CD4-positive, alpha-beta T cell treated with Interleukin-12 subunit alpha and Interleukin-12 subunit beta, for 1 hour (primary cell): ENCODE results near the gene SPACA7.

Experiments
- DNase-seq: peaks from one replicate; pipeline ENCODE4 v3.0.0-alpha.2; 2020

The SPACA7 gene, protein sequence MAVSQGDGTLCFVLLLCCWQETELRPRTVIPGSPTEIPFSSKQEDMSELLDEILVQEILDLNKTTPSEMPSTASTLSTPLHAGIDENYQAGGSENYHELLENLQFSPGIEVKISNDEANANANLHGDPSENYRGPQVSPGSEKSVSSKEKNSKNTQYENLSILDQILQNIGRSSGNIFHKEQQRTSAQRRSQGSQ

GRCh38 chr13:112376050-112376681 lies at the start of gene SPACA7:
TSS of gene SPACA7 (plus strand) at chr13:112376355. CDS start at chr13:112376386, 31 bp downstream.
- no peak for DNase-seq

DNA sequence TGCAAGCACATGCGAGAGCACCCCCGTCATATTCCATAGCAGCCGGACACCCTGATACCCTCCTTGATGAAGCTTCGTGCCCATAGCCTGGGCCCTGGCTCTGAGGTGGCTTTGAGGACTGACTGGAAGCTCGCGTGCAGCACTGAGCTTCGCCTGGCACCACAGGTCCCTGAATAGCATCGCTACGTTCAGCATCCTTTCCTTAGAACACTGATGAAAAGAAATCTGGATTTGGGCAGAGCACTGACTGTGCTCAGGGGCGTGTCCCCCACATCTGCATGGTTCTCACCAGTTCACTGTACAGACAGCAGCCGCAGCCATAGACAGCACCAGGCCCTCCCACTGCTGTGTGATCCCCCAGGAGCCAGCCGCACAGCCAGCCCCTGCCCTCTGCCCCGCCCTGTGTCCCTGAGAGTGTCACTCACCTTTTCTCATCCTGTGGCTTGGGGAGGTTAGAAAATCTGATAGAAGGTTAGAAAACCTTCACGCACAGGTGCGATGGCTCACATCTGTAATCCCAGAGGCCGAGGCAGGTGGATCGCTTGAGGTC lies 49.3 kb upstream of the SPACA7 start:
- DNase-seq = no peak

GRCh38 chr13:112328936-112329335 lies 47.2 kb upstream of the SPACA7 start:
- no peak for DNase-seq

DNA sequence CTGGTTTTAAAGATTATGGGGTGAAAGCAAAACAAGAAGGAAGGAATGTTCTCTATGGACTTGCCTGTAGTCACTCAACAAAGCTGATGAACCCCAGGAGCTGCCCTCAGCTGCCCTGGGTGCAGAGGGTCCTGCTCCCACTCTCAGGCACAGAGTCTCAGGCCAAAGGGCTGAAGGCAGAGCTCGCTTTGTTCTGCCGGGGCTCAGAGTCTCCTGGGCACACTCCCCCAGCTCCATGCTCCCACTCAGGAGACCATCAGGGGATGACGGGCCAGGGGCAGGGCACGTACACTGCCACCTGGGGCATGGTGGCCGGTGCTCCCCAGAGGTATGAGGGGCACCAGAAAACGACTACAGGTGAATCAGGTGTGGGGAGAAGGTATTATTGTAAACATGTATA lies 46.8 kb upstream of the SPACA7 start:
- no peak for DNase-seq

DNA sequence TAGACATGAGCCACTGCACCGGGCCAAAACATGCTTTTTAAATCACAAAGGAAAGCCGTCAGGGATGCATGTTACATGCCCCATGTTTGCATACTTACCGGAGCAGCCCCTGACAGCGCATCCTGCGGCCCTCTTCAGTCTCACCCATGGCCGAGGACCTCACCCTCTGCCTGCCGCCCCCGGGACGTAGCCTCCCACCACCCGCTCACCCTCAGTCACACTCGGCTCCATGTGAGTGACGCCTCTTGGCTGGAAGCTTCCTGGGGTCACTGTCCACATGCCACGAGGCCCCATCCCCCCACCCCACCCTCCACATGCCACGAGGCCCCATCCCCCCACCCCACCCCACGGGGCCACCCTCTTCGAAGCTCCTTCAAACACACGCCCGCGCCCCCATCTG lies 46.1 kb upstream of the SPACA7 start:
- no peak for DNase-seq

DNA sequence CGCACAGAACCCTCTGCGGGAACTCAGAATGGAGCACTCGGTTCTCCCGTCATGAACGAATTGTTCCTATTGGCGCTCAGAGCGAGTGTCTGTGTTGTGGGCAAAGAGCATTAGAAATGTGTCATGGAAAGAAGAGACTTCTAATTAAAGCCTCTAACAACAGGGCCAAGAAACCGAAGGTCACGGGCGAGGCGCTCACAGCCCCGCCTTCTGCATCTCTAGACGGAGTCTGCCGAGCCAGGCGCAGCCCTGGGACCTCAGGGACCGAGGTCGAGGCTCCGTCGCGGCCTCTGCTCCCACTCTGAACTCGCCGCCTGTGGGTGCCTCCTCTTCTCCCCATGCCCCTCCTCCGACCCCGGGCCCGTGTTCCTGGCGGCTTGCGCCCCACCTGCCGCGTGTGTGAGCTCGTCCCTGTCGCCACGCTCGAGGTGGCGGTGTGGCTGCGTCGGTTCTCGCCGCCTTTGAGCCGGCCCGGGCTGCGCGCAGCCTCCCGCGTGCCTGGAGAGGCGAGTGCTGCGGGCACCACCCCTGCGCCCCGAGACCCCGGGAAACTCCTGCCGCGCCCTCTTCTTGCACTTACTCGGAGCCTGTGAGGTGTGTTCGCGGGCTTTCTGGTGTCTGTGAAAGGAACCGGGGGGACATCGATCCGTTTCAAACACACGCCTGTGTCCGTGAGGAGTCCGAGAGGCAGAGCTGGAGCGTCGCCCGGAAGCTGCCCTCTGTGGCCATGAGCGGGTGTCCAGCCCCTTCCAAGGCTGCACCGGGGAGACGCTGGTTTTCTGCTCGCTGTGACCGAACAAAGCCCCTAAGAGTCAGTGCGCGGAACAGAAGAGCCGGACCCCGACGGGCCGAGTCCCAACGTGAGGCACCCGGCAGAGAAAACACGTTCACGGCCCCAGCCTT lies 45.4 kb upstream of the SPACA7 start:
- no peak for DNase-seq

GRCh38 chr13:112331675-112332074 lies 44.5 kb upstream of the SPACA7 start:
- DNase-seq = no peak

DNA sequence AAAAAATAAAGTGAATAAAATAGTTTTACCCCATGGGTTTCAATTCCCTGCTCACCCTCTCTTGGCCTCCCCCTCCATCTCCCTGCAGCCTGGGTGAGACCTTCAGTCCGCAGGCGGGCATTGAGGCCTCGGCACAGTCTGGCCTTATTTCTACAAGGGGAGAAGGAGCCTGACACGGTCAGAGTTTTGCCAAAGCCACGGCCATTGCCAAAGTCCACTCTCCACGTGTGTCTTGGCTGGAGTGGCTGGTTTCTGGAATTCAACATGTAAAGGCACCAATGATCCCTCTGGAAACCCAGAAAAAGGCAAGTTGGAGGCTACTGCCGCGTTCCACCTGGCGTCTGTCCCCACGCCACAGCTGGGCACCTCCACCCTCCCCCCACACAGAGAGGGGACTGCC lies 43.4 kb upstream of the SPACA7 start:
- DNase-seq = no peak

DNA sequence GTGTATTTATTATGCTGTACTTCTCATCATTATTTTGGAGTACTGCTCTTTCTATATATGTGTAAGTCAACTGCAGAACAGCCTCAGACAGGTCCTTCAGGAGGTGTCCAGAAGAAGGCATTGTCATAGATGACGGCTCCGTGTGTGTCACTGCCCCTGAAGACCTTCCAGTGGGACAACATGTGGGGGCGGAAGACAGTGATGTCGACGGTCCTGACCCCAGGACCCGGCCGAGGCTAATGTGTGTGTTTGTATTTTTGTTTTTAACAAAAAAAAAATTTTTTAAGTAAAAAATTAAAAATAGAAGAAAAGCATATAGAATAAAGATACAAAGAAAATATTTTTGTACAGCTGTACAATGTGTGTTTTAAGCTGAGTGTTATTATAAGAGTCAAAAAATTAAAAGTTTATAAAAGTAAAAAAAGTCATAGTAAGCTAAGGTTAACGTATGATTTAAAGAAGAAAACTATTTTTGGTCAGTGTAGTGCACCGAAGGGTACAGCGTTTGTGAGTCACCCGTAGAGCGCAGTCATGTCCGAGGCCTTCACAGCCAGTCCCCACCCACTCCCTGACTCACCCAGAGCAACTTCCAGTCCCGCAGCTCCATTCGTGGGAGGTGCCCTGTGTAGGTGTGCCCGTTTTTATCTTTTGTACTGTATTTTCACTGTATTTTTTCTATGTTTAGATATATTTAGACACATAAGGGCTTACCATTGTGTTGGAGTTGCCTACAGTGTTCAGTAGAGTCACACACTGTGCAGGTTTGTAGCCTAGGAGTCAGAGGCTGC lies 42.2 kb upstream of the SPACA7 start:
- no peak for DNase-seq

DNA sequence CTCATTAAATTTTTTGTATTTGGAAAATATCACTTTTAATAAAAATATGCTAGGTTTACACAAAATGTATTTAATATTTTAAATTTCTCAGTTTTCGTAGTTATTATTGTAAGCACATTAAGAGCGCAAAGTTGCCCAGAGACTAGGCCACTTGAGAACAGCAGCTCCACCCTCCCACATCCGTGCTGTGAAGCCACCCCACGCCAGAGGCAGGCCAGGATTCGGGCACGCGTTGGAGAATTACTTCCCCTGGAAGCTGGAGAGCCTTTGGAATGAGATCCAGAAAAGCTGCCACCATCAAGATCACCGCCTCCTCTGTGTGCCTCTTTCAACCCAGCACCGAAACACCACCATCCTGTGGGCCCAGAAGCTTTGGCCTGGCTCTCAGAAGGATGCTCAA lies 41.0 kb upstream of the SPACA7 start:
- DNase-seq = no peak

GRCh38 chr13:112341446-112341845 lies 34.7 kb upstream of the SPACA7 start:
- no peak for DNase-seq

DNA sequence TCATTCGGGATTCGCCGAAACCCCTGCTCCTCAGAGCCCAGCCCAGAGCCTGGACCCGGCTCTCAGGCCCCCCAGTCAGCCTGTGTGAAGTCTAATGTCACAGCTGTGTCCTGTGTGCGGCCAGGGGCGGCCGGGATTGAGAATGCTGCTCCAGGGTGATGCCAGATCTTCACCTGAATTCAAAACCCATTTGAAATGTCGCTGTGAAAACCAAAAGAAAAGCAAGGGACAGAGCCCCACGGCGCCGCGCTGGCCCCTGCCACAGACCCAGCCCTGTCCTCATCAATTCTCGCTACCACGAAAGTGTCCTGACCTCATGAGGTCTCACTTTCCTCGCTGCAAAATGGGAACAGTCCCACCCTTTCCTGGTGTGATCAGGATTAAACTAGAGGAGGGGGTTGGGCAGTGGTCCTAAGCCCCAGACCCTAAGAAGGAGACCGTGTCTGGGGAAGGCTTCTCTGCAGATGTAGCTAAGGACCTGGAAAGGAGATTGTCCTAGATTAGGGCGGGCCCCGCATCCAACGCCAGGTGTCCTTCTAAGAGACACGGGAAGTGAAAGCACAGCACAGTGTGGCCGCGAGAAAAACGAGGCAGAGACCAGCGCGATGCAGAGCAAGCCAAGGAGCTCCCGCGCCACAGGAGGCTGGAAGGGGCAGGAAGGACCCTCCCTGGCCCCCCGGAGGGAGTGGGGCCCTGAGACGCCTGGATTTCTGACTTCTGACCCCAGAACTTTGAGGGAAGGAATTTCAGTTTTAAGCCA lies 34.0 kb upstream of the SPACA7 start:
- DNase-seq = no peak

DNA sequence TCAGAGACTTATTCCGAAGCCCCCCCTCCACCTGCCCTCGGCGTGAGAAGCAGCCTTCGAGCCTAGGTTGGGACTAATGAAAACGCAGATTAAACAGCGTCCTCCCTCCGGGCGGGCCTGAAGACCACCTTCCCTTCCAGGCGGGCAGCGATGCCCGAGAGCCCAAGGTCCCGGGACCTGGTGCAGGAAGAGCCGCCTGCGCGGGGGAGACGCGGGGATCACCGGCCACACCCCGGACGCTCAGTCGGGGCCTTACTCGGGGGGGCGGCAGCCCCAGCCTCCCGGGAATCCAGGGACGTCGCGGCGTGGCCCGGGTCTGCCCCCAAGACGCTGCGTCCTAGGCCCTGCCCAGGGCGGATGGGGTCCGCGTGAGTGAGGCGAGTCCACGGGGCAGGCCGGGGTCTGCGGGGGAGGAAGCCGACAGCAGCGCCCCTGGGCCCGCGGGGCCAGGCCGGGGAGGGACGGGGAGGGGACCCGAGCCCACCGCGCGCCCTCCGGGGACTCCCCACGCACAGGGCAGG lies 33.3 kb upstream of the SPACA7 start:
- no peak for DNase-seq

GRCh38 chr13:112343591-112343990 lies 32.6 kb upstream of the SPACA7 start:
- no peak for DNase-seq

DNA sequence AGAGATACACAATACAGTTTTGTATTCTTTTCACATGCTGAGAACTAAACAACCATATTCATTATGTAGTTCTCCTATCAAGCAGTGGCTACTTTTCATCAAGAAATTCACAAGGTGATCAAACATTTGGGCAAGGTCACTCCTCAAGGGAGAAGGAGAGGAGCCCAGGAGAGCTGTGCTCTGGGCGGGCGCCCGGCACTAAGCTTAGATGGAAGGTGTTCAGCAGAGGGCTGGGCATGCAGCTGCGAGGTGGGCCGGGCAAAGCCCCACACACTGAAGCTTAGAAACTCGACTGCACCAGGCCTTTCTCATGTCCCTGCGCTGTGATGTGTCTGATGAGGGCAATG lies 30.4 kb upstream of the SPACA7 start:
- no peak for DNase-seq

- DNase-seq = no peak
Observed at GRCh38 chr13:112346173-112346898, 29.8 kb upstream of the SPACA7 start.

DNA sequence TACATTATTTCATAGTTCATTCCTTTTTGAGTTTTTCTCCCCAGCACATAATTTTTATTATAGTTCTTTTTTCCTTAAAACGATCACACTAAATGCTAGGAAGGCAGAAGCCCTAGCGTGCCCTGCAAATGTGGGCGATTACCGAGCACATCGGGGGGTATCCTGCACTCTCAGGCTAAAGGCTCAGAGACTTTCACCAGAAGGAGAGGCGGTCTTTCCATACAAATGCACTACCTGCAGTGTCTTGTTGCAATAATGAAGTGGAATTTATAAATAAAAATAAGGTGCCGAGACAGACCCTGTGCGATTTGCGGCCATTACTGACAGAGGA lies 29.3 kb upstream of the SPACA7 start:
- DNase-seq = no peak

GRCh38 chr13:112347986-112348385 lies 28.2 kb upstream of the SPACA7 start:
- DNase-seq = no peak

GRCh38 chr13:112348642-112349345 lies 27.4 kb upstream of the SPACA7 start:
- no peak for DNase-seq

- DNase-seq = no peak
Observed at GRCh38 chr13:112349681-112350080, 26.5 kb upstream of the SPACA7 start.

DNA sequence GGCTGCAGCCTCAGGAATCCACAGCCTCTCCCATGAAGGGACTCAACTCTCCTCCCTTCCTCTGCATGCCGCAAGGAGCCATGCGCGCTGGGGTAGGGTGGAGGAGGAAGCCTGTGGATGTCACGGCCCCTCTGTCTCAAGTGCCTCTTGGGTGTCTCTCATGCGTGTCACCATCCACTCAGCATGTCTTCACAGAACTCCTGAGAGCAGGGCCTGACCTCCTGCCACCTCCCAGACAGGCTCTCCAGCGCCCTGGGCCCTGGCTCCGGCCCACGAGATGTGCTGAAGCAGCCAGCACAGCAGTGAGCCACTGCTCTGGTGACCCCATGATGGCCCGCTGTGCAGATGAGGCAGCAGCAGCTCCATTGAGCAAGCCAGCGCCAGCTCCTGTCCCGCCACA lies 25.9 kb upstream of the SPACA7 start:
- DNase-seq = no peak
